ENCODE results near the gene EIF2S2.

Gene EIF2S2

GRCh38 chr20:34085544-34086040 lies 26.5 kb downstream of the EIF2S2 start:
- no peak for DNase-seq

DNA sequence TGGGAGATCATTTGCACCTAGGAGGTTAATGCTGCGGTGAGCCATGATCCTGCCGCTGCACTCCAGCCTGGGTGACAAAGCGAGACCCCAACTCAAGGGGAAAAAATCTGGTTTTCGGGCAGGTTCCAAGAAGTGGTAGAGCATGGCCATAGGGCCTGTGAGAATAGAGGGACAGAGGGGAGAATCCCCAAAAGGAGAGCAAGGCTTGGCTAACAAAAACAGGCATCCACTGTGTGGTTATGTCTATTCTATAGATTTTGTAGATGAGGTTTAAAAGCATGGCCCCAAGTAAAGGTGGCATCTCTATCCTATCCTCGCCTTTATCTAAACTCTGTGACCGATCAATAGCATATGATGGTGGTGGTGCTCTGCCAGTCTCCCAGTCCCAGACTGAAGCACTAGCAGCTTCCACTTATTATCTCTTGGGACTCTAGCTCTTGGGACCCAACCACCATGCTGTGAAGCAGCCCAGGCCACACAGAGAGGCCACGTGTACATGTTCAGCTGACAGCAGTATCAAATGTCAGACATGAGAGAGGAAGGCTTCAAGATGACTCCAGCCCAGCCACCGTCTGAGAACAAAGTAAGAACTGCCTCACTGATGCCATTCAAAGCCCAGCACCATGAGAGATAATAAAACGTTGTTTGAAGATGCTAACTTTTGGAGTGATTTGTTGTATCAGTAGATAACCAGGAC lies 27.7 kb downstream of the EIF2S2 start:
- no peak for DNase-seq

- no peak for DNase-seq
Observed at GRCh38 chr20:34083781-34084180, 28.3 kb downstream of the EIF2S2 start.

- no peak for DNase-seq
Observed at GRCh38 chr20:34083137-34083536, 28.9 kb downstream of the EIF2S2 start.

DNA sequence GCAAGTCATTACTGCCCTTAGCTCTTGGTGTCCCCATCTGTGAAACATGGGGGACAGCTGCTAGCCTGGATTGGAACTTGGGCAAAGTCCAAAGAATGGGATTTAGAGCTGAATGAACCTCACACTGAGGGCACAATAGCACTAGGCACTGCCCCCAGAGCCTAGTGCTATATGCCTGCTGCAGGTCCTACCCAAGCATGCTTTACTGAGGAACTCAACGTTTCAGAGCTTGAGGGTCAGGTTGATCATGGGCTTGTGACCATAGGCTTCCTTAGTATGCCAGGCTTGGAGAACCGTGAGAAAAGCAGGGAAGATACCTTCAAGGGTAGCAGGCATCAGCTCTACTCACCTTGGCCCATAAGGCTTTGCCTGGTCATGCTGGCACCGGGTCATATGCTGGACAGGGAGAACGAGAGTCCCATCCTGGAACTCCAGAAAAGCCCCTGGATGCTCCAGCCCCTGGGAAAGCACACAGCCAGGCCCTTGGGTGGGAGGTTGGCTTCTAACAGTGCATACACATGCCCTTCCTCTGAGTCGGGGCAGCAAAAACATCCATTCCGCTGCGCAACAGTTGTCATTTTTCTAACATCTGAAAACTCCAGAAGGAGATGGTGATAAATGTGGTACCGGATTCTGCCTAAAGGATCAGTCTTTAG lies 29.7 kb downstream of the EIF2S2 start:
- no peak for DNase-seq

DNA sequence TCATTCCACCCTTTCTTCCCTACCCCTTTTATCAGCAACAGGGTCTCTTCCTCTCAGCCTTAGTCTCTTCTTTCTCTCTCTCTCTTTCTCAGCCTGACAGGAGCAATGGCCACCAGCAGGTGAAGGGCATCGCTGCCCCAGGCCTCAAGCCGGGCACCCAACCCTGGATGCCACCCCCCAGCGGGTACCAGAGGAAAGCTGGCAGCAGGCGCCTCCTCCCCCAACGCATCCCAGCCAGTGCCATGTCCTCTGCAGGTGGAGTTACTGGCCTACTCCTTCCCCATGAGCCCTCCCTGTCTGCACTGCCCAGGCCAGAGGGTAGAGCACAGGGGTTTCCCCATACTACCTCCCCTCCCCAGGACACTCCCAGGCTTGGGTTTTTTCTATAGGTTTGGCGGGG lies 32.2 kb downstream of the EIF2S2 start:
- no peak for DNase-seq

GRCh38 chr20:34078540-34078939 lies 33.5 kb downstream of the EIF2S2 start:
- no peak for DNase-seq

DNA sequence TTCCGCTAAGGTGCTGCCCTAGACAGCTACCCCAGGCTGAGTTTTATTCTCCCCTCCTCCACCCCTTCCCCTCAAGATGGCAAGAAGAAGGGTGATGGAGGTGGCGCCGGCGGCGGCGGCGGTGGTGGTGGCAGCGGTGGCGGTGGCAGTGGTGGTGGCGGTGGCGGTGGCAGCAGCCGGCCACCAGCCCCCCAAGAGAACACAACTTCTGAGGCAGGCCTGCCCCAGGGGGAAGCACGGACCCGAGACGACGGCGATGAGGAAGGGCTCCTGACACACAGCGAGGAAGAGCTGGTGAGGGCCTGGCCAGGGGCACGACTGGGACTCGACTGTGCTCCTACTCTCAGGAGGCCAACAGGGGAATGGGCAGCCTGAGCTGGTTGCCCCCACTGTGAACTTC lies 35.1 kb downstream of the EIF2S2 start:
- no peak for DNase-seq

- DNase-seq: no peak
Observed at GRCh38 chr20:34075647-34076046, 36.4 kb downstream of the EIF2S2 start.

- DNase-seq: no peak
Observed at GRCh38 chr20:34074101-34074760, 37.8 kb downstream of the EIF2S2 start.

DNA sequence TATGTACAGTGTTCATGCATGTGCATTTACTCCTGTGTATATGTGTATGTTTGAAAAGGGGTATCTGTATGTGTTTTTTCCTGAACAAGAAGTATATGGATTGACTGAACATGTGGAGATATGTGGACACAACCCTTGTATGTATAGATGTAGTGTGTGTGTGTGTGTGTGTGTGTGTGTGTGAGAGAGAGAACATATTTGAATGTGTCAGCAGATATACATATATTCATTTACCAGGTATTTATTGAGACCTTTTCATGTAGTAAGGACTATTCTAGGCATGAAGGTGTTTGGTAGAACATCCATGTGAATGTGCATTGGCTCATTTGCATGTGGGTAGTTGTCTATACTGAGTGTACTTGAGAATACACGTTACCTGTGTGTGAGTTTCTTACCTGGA lies 39.3 kb downstream of the EIF2S2 start:
- no peak for DNase-seq

DNA sequence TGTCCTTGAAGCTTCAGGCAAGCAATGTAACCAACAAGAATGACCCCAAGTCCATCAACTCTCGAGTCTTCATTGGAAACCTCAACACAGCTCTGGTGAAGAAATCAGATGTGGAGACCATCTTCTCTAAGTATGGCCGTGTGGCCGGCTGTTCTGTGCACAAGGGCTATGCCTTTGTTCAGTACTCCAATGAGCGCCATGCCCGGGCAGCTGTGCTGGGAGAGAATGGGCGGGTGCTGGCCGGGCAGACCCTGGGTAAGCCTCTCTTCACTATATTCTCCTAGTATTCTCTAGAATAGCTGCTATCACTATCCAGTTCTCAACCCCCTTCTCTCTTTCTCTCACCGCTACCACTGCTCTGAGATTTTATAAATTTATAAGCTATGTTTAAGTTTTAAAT lies 40.0 kb downstream of the EIF2S2 start:
- DNase-seq: no peak

GRCh38 chr20:34070859-34071258 lies 41.2 kb downstream of the EIF2S2 start:
- no peak for DNase-seq

DNA sequence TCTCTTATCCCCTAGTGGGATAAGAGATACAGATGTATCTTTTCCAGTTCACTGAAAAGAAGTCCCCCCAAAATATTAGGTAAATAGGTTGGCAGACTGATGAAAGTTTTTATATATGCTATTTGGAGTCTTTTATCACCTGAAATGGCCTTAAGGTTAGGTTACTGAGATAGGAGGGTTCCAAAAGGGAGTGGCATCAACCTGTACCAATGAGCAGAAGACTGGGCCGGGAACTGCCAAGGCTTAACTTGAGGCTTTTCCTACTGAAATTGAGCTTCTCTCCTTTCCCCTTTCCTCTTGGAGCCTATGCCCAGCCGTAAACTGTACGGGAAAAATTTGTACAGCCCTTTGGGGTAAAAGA lies 42.0 kb downstream of the EIF2S2 start:
- DNase-seq: no peak

DNA sequence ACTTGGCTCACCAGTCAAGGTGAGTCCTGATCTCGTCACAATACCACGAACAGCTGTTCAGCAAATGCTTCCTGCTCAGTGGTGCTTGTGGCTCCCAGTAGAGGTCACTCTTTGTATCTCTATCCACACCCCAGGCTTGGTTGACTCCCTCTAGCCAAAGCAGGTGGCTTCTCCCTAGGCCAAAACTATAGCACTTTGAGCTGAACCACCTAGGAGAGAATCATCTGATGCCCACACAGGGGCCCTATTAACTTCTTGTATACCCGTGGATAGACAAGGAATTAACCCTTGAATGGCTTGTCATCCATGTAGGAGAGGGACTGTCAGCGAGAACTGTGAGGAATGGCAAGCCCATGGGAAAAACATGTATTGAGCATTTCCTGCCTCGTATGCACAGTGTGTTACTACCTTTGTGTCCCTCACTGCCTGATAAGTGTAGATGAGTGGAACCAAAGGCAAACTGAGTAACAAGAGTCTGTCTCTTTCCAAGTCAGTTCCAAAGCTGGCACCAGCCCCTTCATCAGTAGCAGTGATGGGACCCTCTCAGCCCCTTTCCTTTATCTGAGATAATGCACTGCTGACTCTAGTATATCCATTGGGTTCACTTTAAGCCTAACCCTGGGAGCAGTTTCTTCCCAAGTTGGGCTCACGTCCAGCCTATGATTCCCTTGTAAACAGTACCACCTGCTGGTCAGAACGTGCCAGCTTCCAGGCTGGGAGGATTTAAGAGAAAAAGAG lies 42.5 kb downstream of the EIF2S2 start:
- DNase-seq: peak; percentile 45

- DNase-seq: no peak
Observed at GRCh38 chr20:34068001-34068400, 44.0 kb downstream of the EIF2S2 start.

- DNase-seq: no peak
Observed at GRCh38 chr20:34066476-34067090, 45.5 kb downstream of the EIF2S2 start.

- no peak for DNase-seq
Observed at GRCh38 chr20:34065260-34065659, 46.8 kb downstream of the EIF2S2 start.

- no peak for DNase-seq
Observed at GRCh38 chr20:34064286-34064685, 47.8 kb downstream of the EIF2S2 start.

DNA sequence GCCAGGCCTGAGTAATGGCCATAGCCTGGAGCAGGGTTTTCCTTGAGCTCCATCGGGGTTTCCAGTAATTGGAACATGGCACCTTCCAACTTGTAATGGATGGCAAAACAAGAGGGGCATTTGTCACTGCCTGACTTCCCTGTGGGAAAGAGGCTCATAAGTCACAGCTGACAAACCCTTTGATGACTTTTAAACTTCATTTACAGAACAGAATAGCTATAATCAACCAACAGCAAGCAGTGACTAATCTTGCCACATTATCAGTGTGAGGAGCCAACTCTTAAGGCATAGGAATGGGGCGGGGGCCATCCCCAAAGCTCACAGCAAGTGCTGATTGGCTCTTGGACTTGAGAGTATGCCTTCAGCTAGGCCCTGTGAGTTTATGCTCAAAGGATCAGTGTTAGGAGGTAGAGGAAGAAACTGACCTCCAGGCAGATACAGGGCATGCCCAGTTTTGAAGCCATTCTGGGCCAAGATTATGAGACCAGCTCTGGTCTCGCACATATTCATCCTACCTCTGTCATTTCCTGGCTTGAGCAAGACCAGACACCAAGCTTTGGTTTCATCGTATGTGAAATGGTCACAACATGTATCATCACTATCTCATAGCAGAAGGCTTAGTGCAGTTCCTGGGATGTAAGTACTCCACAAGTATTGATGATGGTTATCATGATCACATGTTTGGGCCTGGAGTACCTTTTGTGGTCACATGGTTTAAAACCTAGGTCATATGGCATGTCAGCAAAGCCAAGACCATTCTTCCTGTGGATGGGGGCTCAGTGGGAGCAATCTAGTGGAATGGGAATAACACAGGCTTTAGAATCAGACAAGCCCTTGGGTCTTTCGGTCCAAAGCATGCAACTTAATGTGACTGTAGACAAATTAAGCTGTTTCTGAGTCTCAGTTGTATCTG lies 49.2 kb downstream of the EIF2S2 start:
- DNase-seq: no peak

DNA sequence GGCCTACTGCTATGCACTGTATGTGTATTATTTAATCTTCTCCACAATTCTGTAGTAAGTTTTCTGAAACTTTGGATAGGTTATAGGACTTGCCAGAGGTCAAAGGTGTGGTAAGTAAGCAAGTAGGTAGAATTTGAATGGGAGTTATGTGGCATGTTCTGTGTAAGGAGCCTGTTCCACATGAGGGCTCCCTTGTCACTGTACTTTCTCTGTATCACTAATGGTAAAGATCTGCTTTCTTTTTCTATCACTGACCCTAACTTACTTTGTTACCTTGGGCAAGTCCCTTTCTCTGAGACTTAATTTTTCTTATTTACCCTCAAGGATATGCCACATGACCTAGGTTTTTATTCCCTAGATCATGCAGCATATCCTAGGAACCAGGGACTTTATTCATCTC lies 50.3 kb downstream of the EIF2S2 start:
- DNase-seq: no peak

GRCh38 chr20:34060970-34061369 lies 51.1 kb downstream of the EIF2S2 start:
- no peak for DNase-seq

All from CD4-positive, alpha-beta T cell treated with Interferon gamma for 1 hour (primary cell).